Measurements from ENCODE around the gene NUP133. TPM values are rescaled to one million over a fixed set of nuclear protein-coding genes. Genes with fewer than 3 reads are reported as not detected.

The NUP133 gene
- polyA plus RNA-seq, 10 donors = 22.8 to 34.2 (median 30.7) TPM

GRCh38 chr1:229454056-229454455, 54.1 kb downstream of the NUP133 start:
- no peak for DNase-seq

DNA sequence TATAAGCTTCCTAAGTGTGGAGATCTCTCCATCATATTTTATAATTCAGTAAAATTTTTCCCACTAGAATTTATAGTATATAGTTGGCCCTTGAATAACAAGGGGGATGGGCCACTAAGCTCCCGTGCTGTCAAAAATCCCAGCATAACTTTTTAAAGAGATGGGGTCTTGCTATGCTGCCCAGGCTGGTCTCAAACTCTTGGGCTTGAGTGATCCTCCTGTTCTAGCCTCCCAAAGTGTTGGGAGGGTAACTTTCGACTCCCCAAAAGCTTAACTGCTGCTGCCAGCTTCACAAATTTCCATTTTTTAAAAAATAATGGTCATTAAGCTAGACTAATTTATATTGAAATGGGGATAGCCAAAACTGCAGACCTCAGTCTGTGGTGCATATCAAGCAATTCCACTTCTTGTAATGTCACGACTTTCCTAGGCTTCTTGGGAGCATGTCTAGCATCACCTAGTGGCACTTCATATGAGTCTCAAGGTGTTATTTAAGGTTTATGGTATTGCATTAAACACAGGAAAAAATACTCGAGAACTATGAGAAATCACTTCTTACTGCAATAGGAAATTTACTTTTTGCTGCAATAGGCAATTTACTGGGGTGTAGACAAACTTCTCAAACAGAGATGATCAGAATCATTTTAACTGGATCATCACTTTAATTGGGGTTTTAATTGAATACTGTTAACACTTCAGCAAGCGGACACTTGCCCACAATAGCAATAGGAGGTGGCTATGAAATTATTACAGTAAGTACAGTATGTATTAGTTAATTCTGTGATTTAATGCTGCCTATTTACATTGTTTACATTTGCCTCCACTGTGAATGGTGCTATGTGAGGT, 55.0 kb downstream of the NUP133 start:
- DNase-seq = no peak

GRCh38 chr1:229448845-229449244, 59.3 kb downstream of the NUP133 start:
- no peak for DNase-seq

GRCh38 chr1:229448354-229448753, 59.8 kb downstream of the NUP133 start:
- no peak for DNase-seq

GRCh38 chr1:229447809-229448252, 60.3 kb downstream of the NUP133 start:
- no peak for DNase-seq

DNA sequence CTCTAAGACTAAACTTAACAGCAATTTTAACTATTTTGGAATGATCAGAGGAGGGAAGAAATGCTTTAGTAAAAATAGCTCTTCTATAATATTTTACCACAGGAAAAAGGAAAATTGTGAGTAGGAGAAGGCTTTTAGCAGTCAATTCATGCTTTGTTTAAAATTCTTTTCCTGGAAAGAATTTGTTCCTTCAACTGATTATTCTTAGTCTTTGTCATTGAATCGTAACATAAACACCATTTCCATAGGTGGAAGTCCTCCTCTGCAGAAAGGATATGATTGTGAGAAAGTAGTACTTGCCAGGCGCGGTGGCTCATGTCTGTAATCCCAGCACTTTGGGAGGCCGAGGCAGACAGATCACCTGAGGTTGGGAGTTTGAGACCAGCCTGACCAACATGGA, 62.3 kb downstream of the NUP133 start:
- no peak for DNase-seq

GRCh38 chr1:229440851-229441537, 67.1 kb downstream of the NUP133 start:
- no peak for DNase-seq

- no peak for DNase-seq
Measured at GRCh38 chr1:229438021-229438420, 70.1 kb downstream of the NUP133 start.

DNA sequence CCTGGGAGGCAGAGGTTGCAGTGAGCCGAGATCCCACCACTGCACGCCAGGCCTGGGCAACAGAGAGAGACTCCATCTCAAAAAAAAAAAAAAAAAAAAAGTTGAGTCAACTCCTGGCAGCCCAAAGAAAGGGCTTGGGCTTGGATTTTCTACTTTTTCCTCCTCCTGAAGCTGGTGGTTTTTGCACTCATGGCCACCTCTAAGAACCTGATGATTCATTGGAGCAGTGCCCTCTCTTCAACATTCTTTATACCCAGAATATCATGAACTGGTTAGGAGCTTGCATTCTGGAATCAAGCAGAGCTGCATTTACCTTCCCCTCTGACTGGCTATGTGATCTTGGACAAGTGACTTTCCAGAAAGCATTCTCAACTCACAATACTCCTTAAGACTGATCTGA, 70.7 kb downstream of the NUP133 start:
- no peak for DNase-seq

DNA sequence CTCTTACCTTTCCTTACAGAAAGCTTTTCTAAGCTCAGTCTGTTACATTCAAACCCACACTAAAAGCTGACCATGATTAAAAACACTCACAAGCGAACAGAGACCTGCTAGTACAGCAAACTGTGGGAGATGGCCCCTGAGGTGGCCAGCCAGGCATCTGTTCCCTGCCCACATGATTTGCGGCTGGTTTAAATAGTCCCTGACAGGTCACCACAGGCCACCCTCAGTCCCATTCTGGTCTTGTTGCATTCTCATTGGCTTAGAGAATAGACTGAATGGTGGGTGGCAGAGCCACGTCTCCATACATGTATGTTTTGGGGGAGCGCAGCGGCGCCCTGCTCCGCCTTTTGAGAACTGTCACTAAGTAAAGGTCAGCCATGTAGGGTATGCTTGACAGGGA, 71.9 kb downstream of the NUP133 start:
- no peak for DNase-seq

GRCh38 chr1:229434641-229435051, 73.5 kb downstream of the NUP133 start:
- peak; percentile 53 to 62 (median 57) for DNase-seq

GRCh38 chr1:229434005-229434640, 74.0 kb downstream of the NUP133 start, which contains the start of gene ACTA1:
TSS of gene ACTA1 (minus strand) at chr1:229434094. CDS start at chr1:229433115, 979 bp downstream.
- DNase-seq = peak; percentile 54 to 76 (median 66)

DNA sequence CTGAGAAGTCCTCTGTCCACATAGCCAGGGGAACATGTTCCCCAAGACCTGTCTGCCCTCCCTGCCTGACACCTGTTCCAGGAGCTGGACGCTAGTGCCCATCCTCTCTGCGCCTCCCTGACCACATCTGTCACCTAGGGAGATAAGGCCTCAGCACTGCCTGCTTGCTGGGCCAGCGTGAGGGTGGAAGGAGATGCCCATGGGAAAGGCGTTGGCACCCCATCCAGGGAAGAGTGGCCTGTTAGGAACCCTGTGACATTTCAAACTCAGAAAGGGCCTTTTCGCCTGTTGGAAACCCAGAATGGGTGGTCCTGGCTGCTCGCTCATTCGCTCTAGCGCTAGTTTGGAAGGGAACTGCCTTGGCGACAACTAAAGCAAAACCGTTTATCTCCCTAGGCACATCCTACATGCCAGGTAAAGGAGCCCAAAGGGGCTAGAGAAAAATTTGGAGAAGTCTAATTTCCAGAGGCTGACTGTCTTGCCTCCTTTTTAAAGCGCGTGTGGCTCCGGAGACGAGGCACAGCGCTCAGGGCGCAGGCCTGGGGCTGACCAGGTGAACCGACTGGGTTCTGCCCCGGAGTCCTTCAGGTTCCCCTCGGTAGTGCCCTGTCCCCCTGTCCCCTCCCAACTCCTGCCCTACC, 74.7 kb downstream of the NUP133 start:
- no peak for DNase-seq

- no peak for DNase-seq
Measured at GRCh38 chr1:229432905-229433304, 75.2 kb downstream of the NUP133 start.

- DNase-seq = no peak
Measured at GRCh38 chr1:229432116-229432461, 76.1 kb downstream of the NUP133 start.

GRCh38 chr1:229431284-229432115, 76.6 kb downstream of the NUP133 start:
- DNase-seq = no peak

GRCh38 chr1:229430761-229431283, 77.3 kb downstream of the NUP133 start:
- peak in 2 of 3 donors; percentile 71 to 81 for DNase-seq

- DNase-seq = no peak
Measured at GRCh38 chr1:229428256-229428655, 79.9 kb downstream of the NUP133 start.

- no peak for DNase-seq
Measured at GRCh38 chr1:229427572-229427971, 80.6 kb downstream of the NUP133 start.

DNA sequence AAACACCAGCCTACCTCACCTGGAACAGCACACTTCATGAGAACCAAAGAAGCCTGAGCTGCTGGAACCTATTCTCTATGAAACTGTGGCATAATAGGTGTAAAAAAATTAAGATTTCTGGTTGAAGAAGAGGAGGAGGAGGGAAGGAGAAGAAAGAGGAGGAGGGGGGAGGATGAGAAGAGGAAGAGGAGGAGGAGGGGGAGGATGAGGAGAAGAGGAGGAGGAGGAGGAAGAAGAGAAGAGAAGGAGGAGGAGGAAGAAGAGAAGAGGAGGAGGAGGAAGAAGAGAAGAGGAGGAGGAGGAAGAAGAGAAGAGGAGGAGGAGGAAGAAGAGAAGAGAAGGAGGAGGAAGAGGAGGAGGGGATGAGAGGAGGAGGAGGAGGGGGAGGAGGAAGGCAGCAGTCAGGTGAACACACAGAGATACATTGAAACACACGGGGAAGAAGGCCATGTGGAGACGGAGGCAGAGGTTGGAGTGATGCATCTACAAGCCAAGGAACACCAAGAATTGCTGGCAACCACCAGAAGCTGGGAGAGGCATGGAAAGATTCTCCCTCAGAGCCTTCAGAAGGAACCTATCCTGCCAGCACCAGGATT, 82.5 kb downstream of the NUP133 start:
- no peak for DNase-seq

Measured in muscle of back (tissue), 11 donors.